ENCODE results near the gene FAM78B. TPM values are rescaled to one million over a fixed set of nuclear protein-coding genes. Genes with fewer than 3 reads are reported as not detected.

The FAM78B gene
- total RNA-seq, 1 experiment from 2014 or later = 0.41 TPM

- Histone ChIP-seq H3K4me1 (ENCODE audit: control insufficient read depth, insufficient read depth, low read length) (no peaks in the 10 kb centered on the region), H3K27me3 (ENCODE audit: control insufficient read depth, insufficient read depth, low read length) (no peaks in the 10 kb centered on the region), H3K9me3 (ENCODE audit: control insufficient read depth, insufficient read depth, low read depth, low read length) (no peaks in the 10 kb centered on the region), H3K36me3 (ENCODE audit: control insufficient read depth, insufficient read depth, low read length) (no peaks in the 10 kb centered on the region), H3K4me3 (ENCODE audit: low read depth in 2 of 2, low read length in 2 of 2) (no peak overlapping the region), H3K27ac (ENCODE audit: low read length) (no peak overlapping the region)
- ATAC-seq = no peak
- TF ChIP-seq POLR2AphosphoS5 (IDR thresholded peaks at IDR 0.05; ENCODE audit: low read depth, low read length) (no peak), REST (IDR thresholded peaks at IDR 0.05; ENCODE audit: insufficient read depth in 1 of 2, low read depth in 2 of 2, low read length in 1 of 2) (no peak), SIN3A (IDR thresholded peaks at IDR 0.05; ENCODE audit: borderline replicate concordance, insufficient read depth, low read depth, low read length) (no peak), CTCF (IDR thresholded peaks at IDR 0.05) (no peak), TCF7L2 (IDR thresholded peaks at IDR 0.05; ENCODE audit: low read depth, low read length) (no peak)
- ChIA-PET POLR2A (no interaction called here), CTCF (no interaction called here)
- in situ Hi-C loops (cut with HindIII; ENCODE audit: low pct_unique_long_range_greater_than_20kb, low sequenced_read_pairs) = no loop called here
- no TSS peak for BruUV-seq (replicated peaks)
- intact Hi-C loops (cut with micrococcal nuclease; ENCODE audit: unreplicated experiment) = no loop called here
- DNase-seq (ENCODE audit: low read depth, low spot score) = no peak
Measured at GRCh38 chr1:166128195-166128594, 38.6 kb downstream of the FAM78B start.

GRCh38 chr1:166127003-166127402, 39.8 kb downstream of the FAM78B start:
- ChIA-PET POLR2A (interaction anchor here (1.0 kb wide), 1 partner anchor 10 kb away, joined by 3 read pairs; no protein-coding TSS in a partner anchor), CTCF (no interaction called here)
- TF ChIP-seq REST (IDR thresholded peaks at IDR 0.05; ENCODE audit: insufficient read depth in 1 of 2, low read depth in 2 of 2, low read length in 1 of 2) (no peak), SIN3A (IDR thresholded peaks at IDR 0.05; ENCODE audit: borderline replicate concordance, insufficient read depth, low read depth, low read length) (no peak), POLR2AphosphoS5 (IDR thresholded peaks at IDR 0.05; ENCODE audit: low read depth, low read length) (no peak), CTCF (IDR thresholded peaks at IDR 0.05) (no peak), TCF7L2 (IDR thresholded peaks at IDR 0.05; ENCODE audit: low read depth, low read length) (no peak)
- Histone ChIP-seq H3K9me3 (ENCODE audit: control insufficient read depth, insufficient read depth, low read depth, low read length) (no peaks in the 10 kb centered on the region), H3K4me3 (ENCODE audit: low read depth in 2 of 2, low read length in 2 of 2) (no peak overlapping the region), H3K27me3 (ENCODE audit: control insufficient read depth, insufficient read depth, low read length) (no peaks in the 10 kb centered on the region; the same call in 1 of the 2 replicates), H3K4me1 (ENCODE audit: control insufficient read depth, insufficient read depth, low read length) (no peaks in the 10 kb centered on the region), H3K27ac (ENCODE audit: low read length) (no peak overlapping the region), H3K36me3 (ENCODE audit: control insufficient read depth, insufficient read depth, low read length) (no peaks in the 10 kb centered on the region)
- DNase-seq (ENCODE audit: low read depth, low spot score) (no peak), ATAC-seq (no peak)
- no TSS peak for BruUV-seq (replicated peaks)
- intact Hi-C loops (cut with micrococcal nuclease; ENCODE audit: unreplicated experiment) (no loop called here), in situ Hi-C loops (cut with HindIII; ENCODE audit: low pct_unique_long_range_greater_than_20kb, low sequenced_read_pairs) (no loop called here)
